ENCODE data around the gene IKZF2. TPM values are rescaled to one million over a fixed set of nuclear protein-coding genes. Genes with fewer than 3 reads are reported as not detected.

The IKZF2 gene
- polyA plus RNA-seq, 1 donor (not counting 4 experiments of a cell fraction or from before 2014, with no cell fraction given) = 8.2 TPM

DNA sequence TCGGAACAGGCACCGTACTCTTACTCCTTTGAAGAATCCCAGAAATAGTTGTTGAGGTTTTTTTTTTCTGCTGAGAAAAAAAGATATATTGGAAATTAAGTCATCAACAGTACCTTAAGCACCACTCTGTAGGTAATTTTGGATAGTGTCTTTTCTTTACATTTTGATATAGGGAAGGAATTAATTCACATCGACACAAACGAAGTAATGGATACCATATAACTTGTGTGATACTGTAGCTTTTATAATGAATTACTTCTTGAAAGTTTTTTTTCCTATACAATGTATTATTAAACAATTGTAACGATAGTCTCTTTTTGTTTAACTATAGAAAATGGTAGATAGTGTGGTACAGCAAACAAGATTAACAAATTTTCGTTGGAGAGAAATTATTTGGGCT is 1.5 kb upstream of the IKZF2 start:
- TF ChIP-seq, protein P1, sequence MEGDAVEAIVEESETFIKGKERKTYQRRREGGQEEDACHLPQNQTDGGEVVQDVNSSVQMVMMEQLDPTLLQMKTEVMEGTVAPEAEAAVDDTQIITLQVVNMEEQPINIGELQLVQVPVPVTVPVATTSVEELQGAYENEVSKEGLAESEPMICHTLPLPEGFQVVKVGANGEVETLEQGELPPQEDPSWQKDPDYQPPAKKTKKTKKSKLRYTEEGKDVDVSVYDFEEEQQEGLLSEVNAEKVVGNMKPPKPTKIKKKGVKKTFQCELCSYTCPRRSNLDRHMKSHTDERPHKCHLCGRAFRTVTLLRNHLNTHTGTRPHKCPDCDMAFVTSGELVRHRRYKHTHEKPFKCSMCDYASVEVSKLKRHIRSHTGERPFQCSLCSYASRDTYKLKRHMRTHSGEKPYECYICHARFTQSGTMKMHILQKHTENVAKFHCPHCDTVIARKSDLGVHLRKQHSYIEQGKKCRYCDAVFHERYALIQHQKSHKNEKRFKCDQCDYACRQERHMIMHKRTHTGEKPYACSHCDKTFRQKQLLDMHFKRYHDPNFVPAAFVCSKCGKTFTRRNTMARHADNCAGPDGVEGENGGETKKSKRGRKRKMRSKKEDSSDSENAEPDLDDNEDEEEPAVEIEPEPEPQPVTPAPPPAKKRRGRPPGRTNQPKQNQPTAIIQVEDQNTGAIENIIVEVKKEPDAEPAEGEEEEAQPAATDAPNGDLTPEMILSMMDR (optimal IDR thresholded peaks at IDR 0.05 in 1 of 3, IDR thresholded peaks at IDR 0.05 in 1 of 3, conservative IDR thresholded peaks at IDR 0.05 in 1 of 3; ENCODE audit: extremely low read depth in 1 of 3, insufficient read depth in 2 of 3, low read length in 3 of 3) = no peak
- TF ChIP-seq EZH2 (IDR thresholded peaks at IDR 0.05; ENCODE audit: low read length) = no peak
- FAIRE-seq (no peak), DNase-seq (ENCODE audit: low read depth, low spot score) (no peak)
- Histone ChIP-seq H4K20me1 (ENCODE audit: control insufficient read depth, extremely low read depth, insufficient read depth, low read length) (no peaks in the 10 kb centered on the region), H3K9me3 (ENCODE audit: control insufficient read depth, low read depth, low read length) (no peaks in the 10 kb centered on the region), H3K79me2 (ENCODE audit: control insufficient read depth, insufficient read depth, low read length) (peaks cover 3% of the 10 kb centered on the region), H3K9me1 (ENCODE audit: control insufficient read depth, extremely low read depth, insufficient read depth, low read length) (no peaks in the 10 kb centered on the region), H2AFZ (ENCODE audit: control insufficient read depth, low read length) (peak overlapping the region; percentile 41), H3K36me3 (ENCODE audit: control insufficient read depth in 2 of 2, extremely low read depth in 1 of 2, insufficient read depth in 2 of 2, low read length in 2 of 2) (no peaks in the 10 kb centered on the region), H3K27me3 (ENCODE audit: control insufficient read depth, extremely low read depth, insufficient read depth, low read length) (no peaks in the 10 kb centered on the region), H3K9ac (ENCODE audit: control insufficient read depth, extremely low read depth, insufficient read depth, low read length) (peak overlapping the region; percentile 89), H3K27ac (ENCODE audit: control insufficient read depth, insufficient read depth, low read length) (peak overlapping the region; percentile 87), H3K4me2 (ENCODE audit: control insufficient read depth, extremely low read depth, insufficient read depth, low read depth, low read length) (peak overlapping the region; percentile 95), H3K4me1 (ENCODE audit: control insufficient read depth, extremely low read depth, insufficient read depth, low read length) (peaks cover 9% of the 10 kb centered on the region), H3K4me3 (ENCODE audit: control insufficient read depth in 2 of 3, extremely low read depth in 1 of 3, insufficient read depth in 2 of 3, low read depth in 1 of 3, low read length in 3 of 3) (peak overlapping the region; percentile 85 to 91 (median 88))
- dilution Hi-C loops (cut with MboI; ENCODE audit: extremely low pct_ligation_motif_present, low sequenced_read_pairs) = no loop called here

DNA sequence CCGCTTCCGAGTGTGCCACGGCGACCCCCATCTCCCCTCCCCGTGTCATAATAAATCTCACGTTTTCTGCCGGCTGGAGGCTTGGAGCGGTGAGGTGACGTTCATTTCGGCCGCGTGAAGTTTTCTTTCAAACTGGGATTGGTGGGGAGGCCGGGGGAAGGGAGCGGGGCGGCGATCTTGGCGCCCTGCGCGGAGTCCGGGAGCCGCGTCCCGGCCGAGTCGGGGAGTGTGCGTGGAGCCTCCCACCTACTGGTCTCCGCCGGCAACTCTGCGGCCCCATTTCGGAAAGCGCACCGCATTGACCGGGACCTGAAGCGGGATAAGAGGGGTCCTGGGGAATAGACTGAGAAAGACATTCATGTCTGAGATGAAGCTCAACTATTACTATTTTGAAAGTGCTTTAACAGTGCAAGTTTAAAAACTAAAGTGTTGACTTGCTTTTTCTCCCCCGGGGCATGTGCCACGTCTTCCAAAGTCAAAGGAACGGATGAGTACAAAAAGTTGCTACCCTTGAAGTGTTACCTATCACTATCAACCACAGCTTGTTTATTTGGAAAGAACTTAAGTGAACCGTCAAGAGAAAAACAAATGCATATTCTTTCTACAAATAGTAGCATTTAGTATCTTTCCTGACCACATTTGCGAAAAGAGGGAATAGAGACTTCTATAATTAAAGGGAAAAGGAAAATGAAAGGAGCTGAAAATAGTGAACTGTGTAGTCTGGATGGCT is 818 bp upstream of the IKZF2 start:
- DNase-seq (ENCODE audit: low read depth, low spot score) (no peak), FAIRE-seq (no peak)
- peaks cover 13% of the 10 kb centered on the region for H3K4me1 ChIP-seq (ENCODE audit: control insufficient read depth, extremely low read depth, insufficient read depth, low read length)
- H4K20me1 ChIP-seq (ENCODE audit: control insufficient read depth, extremely low read depth, insufficient read depth, low read length) = no peaks in the 10 kb centered on the region
- no peaks in the 10 kb centered on the region for H3K27me3 ChIP-seq (ENCODE audit: control insufficient read depth, extremely low read depth, insufficient read depth, low read length)
- no peaks in the 10 kb centered on the region for H3K36me3 ChIP-seq (ENCODE audit: control insufficient read depth in 2 of 2, extremely low read depth in 1 of 2, insufficient read depth in 2 of 2, low read length in 2 of 2)
- dilution Hi-C loops (cut with MboI; ENCODE audit: extremely low pct_ligation_motif_present, low sequenced_read_pairs) = no loop called here
- peak overlapping the region; percentile 91 for H2AFZ ChIP-seq (ENCODE audit: control insufficient read depth, low read length)
- no peak for TF ChIP-seq EZH2 (IDR thresholded peaks at IDR 0.05; ENCODE audit: low read length)
- TF ChIP-seq, protein P1 (optimal IDR thresholded peaks at IDR 0.05 in 1 of 3, IDR thresholded peaks at IDR 0.05 in 1 of 3, conservative IDR thresholded peaks at IDR 0.05 in 1 of 3; ENCODE audit: extremely low read depth in 1 of 3, insufficient read depth in 2 of 3, low read length in 3 of 3) = peak; percentile 45 to 62 (median 62)
- no peaks in the 10 kb centered on the region for H3K9me3 ChIP-seq (ENCODE audit: control insufficient read depth, low read depth, low read length)
- H3K9ac ChIP-seq (ENCODE audit: control insufficient read depth, extremely low read depth, insufficient read depth, low read length) = peak overlapping the region; percentile 89
- peak overlapping the region; percentile 85 to 91 (median 88) for H3K4me3 ChIP-seq (ENCODE audit: control insufficient read depth in 2 of 3, extremely low read depth in 1 of 3, insufficient read depth in 2 of 3, low read depth in 1 of 3, low read length in 3 of 3)
- H3K27ac ChIP-seq (ENCODE audit: control insufficient read depth, insufficient read depth, low read length) = peak overlapping the region; percentile 87
- no peaks in the 10 kb centered on the region for H3K9me1 ChIP-seq (ENCODE audit: control insufficient read depth, extremely low read depth, insufficient read depth, low read length)
- H3K4me2 ChIP-seq (ENCODE audit: control insufficient read depth, extremely low read depth, insufficient read depth, low read depth, low read length) = peak overlapping the region; percentile 95
- H3K79me2 ChIP-seq (ENCODE audit: control insufficient read depth, insufficient read depth, low read length) = peaks cover 3% of the 10 kb centered on the region

Data from keratinocyte (primary cell).